ENCODE measurements around the gene TRIM31. TPM values are rescaled to one million over a fixed set of nuclear protein-coding genes. Genes with fewer than 3 reads are reported as not detected.

TRIM31 gene
- total RNA-seq, 1 donor from 2014 or later: not detected

DNA sequence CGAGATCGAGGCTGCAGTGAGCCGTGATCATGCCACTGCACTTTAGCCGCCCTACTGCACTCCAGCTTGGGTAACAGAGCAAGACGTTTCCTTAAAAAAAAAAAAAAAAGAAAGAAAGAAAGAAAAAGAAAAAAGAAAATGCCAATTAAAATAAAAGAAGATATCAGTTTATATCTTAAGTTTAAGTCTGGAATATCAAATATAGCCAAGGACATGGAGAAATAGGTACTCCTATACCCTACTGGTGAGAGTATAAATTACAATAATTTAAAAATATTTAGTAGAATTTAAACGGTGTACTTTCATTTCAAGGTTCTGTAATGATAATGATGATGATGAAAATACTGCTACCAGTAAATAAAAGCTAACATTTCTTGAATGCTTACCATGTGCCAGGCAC lies 3.8 kb upstream of the TRIM31 start:
- H3K27me3 ChIP-seq: no peaks in the 10 kb centered on the region

DNA sequence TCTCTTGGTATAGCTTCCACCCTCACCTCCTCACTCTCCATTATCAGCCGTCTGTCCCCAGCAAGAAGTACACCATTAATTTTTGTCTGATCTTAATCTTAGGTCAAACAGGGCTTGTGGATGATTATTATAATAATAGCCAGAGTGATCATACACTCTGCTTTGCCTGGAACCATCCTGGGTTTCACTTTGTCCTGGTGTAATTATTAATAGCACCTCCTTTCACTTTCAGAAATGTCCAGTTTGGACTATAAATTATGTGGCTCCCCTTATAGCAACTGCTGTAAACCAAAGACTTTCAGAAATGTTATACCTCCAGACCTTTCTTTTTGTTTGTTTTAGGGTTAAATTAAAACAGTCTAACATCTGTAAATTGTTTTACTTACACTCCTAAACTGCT lies 951 bp upstream of the TRIM31 start:
- no peak for DNase-seq (ENCODE audit: low spot score in 2 of 2)
- intact Hi-C loops (cut with DNase I): no loop called here
- no peak overlapping the region for H3K27ac ChIP-seq
- TF ChIP-seq, protein P1, sequence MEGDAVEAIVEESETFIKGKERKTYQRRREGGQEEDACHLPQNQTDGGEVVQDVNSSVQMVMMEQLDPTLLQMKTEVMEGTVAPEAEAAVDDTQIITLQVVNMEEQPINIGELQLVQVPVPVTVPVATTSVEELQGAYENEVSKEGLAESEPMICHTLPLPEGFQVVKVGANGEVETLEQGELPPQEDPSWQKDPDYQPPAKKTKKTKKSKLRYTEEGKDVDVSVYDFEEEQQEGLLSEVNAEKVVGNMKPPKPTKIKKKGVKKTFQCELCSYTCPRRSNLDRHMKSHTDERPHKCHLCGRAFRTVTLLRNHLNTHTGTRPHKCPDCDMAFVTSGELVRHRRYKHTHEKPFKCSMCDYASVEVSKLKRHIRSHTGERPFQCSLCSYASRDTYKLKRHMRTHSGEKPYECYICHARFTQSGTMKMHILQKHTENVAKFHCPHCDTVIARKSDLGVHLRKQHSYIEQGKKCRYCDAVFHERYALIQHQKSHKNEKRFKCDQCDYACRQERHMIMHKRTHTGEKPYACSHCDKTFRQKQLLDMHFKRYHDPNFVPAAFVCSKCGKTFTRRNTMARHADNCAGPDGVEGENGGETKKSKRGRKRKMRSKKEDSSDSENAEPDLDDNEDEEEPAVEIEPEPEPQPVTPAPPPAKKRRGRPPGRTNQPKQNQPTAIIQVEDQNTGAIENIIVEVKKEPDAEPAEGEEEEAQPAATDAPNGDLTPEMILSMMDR (IDR thresholded peaks at IDR 0.05): no peak
- H3K4me1 ChIP-seq: no peaks in the 10 kb centered on the region
- no peaks in the 10 kb centered on the region for H3K36me3 ChIP-seq
- no peaks in the 10 kb centered on the region for H3K27me3 ChIP-seq
- H3K4me3 ChIP-seq: no peak overlapping the region
- H3K9me3 ChIP-seq: no peaks in the 10 kb centered on the region

More for the DNA sequence above, 3.8 kb upstream of the TRIM31 start:
- intact Hi-C loops (cut with DNase I): no loop called here
- Histone ChIP-seq H3K36me3 (no peaks in the 10 kb centered on the region), H3K9me3 (no peaks in the 10 kb centered on the region), H3K4me1 (no peaks in the 10 kb centered on the region), H3K27ac (no peak overlapping the region), H3K4me3 (no peak overlapping the region)
- TF ChIP-seq, protein P1 (IDR thresholded peaks at IDR 0.05): peak in 1 of 3 experiments; percentile 6
- no peak for DNase-seq (ENCODE audit: low spot score in 2 of 2)

DNA sequence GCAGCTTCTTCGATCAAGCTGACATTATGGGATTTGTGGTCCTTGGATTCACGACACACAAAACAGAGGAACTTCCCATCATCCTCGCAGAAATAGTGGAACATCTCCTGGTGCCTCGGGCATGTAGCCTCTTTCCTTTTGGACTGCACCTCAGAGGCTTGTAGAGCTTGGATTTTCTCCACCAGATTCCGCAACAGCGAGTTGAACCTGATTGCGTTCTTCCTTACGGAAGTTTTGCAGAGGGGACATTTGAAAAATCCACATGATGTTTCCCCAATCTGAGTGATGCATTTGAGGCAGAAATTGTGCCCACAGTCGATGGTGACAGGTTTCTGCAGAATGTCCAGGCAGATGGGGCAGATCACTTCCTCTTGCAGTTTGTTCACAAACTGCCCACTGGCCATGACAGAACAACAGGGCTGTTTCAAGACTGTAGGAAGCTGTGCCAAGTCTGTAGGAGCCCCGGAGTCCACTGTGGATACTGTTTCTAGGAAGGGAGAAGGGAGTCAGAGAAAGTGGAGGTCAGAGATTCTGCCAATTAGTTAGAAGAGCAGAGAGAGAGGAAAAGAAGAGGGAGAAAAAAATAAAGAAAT lies 392 bp downstream of the TRIM31 start:
- TF ChIP-seq, protein P1 (IDR thresholded peaks at IDR 0.05): no peak
- Histone ChIP-seq H3K4me3 (no peak overlapping the region), H3K4me1 (no peaks in the 10 kb centered on the region), H3K27me3 (no peaks in the 10 kb centered on the region), H3K27ac (no peak overlapping the region), H3K36me3 (no peaks in the 10 kb centered on the region), H3K9me3 (no peaks in the 10 kb centered on the region)
- DNase-seq (ENCODE audit: low spot score in 2 of 2): no peak
- intact Hi-C loops (cut with DNase I): no loop called here

DNA sequence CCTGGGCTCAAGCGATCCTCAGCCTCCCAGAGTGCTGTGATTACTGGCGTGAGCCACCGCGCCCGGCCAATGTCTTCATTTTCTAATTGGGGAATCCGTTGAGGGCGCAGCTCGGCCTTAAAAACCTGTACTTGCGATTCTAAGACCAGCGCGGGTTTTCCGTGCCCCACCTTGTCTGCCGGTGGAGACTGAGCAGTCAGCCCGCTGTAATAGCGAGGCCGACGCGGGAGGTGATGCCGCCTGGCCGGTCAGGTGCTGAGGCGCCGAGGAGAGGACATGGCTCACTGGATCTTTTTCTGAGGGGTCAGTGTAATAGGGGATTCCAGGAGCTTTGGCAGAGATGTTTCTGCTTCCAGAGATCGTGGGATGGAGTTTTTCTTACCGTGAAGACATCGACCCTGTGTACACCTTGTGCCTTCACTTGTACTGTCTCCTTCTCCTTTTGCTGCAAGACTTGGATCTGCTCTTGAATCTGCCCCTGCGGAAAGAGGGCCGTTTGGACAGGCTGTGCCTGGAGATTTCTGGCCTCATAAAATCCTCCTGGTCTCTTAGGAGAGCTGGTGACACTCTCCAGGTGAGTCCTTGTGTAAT lies 1.5 kb downstream of the TRIM31 start:
- intact Hi-C loops (cut with DNase I): no loop called here
- no peaks in the 10 kb centered on the region for H3K36me3 ChIP-seq
- no peaks in the 10 kb centered on the region for H3K27me3 ChIP-seq
- no peak for DNase-seq (ENCODE audit: low spot score in 2 of 2)
- TF ChIP-seq, protein P1 (IDR thresholded peaks at IDR 0.05): no peak
- no peaks in the 10 kb centered on the region for H3K9me3 ChIP-seq
- H3K27ac ChIP-seq: no peak overlapping the region
- no peaks in the 10 kb centered on the region for H3K4me1 ChIP-seq
- H3K4me3 ChIP-seq: no peak overlapping the region

DNA sequence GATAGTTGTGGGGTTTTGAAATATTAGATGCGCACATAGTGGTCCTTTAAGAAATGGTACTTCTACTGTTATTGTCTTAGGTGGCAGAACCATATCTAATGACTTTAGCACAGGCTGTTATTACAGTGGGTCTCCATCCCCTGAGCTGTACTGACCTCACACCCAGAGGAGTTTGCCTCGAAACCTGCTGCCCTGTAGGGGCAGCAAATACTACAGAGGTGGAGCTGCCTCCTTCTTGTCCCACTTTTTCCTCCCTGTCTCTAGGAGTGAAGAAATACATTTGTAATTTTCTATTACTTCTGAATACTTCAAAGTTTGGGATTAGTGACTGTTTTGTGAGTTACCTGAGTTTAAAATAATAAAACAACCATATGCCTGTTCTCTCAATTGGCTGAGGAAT lies 8.2 kb downstream of the TRIM31 start:
- no peak for DNase-seq (ENCODE audit: low spot score in 2 of 2)
- Histone ChIP-seq H3K9me3 (no peaks in the 10 kb centered on the region), H3K4me3 (no peak overlapping the region), H3K36me3 (no peaks in the 10 kb centered on the region), H3K27ac (no peak overlapping the region), H3K4me1 (peaks cover 7 to 18% of the 10 kb centered on the region in 2 donors), H3K27me3 (peaks cover 1% of the 10 kb centered on the region)
- TF ChIP-seq, protein P1 (IDR thresholded peaks at IDR 0.05): no peak
- intact Hi-C loops (cut with DNase I): no loop called here

Data from ascending aorta (tissue), 2 donors.